ENCODE data around the gene MCOLN2.

MCOLN2 gene

DNA sequence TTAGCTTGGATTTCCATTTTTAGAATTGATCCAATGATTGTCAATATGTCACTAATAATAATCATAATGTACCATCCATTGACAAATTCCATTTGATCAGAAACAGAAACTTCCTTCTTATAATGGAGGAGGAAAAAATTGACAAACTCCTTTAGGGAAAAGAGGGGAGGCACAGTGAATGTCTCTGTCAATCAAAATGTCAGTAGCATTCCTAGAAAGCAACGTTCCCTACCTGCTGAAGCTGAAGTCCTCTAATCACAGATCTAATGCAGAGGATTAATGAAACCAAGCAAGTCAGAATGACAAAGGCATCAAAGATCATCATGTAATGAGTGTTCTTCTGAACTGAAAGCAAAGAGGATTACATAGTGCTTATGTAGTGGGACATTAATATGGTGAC is 29.0 kb upstream of the MCOLN2 start:
- TF ChIP-seq, protein P1, sequence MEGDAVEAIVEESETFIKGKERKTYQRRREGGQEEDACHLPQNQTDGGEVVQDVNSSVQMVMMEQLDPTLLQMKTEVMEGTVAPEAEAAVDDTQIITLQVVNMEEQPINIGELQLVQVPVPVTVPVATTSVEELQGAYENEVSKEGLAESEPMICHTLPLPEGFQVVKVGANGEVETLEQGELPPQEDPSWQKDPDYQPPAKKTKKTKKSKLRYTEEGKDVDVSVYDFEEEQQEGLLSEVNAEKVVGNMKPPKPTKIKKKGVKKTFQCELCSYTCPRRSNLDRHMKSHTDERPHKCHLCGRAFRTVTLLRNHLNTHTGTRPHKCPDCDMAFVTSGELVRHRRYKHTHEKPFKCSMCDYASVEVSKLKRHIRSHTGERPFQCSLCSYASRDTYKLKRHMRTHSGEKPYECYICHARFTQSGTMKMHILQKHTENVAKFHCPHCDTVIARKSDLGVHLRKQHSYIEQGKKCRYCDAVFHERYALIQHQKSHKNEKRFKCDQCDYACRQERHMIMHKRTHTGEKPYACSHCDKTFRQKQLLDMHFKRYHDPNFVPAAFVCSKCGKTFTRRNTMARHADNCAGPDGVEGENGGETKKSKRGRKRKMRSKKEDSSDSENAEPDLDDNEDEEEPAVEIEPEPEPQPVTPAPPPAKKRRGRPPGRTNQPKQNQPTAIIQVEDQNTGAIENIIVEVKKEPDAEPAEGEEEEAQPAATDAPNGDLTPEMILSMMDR (IDR thresholded peaks at IDR 0.05) = no peak

DNA sequence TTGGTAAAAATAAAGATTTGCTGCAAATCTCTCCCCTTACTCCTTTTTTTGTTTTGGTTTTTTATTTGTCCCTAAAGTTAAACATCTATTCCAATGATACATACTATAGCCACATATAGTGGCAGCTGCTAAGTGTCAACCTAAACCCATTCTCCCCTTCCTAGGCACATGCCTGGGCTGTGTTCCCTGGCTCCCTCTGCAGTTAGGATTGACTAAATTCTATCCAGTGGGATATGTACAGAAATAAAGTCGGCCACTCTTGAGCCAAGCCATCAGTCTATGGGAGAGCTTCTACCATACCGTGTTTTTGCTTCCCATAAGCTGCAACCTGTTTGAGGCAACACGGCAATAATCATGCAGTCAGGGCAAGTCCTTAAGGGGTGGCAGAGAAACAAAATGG is 27.8 kb upstream of the MCOLN2 start:
- TF ChIP-seq, protein P1 (IDR thresholded peaks at IDR 0.05) = no peak

DNA sequence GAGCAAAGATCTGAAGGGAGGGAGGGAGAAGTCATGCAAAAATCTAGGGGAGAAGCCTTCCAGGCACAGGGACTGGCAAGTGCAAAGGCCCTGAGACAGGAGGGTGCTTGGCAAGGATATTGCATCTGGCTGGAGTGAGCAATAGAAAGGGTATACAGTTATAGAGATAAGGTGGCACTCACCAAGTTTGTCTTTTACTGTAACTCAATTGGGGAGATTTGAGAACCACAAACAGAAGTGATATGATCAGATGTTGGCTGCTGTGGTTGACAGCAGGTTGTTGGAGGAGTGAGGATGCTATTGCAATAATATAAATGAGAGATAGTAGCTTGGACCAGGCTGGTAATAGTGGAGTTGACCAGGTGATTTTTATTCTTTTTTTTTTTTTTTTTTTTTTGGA is 25.8 kb upstream of the MCOLN2 start:
- TF ChIP-seq, protein P1 (IDR thresholded peaks at IDR 0.05) = no peak

DNA sequence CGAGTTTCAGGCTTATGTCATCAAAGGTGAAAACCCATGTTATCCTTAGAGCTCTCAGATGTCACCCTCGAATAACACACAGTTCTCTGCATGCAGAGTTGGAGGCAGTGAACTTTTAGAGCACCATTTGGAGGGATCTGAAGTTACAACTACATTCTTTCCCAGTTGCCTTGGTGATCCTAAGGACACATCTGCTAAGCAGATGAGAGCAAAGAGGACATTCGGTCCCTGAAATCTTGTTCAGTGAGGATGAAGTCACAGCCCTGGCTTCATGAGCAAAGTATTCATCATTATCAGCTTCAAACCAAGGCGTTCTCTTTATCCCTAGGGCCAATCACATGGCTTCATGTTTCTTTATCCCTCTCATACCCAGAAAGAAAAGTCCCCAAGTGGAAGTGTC is 23.1 kb upstream of the MCOLN2 start:
- TF ChIP-seq, protein P1 (IDR thresholded peaks at IDR 0.05) = no peak

DNA sequence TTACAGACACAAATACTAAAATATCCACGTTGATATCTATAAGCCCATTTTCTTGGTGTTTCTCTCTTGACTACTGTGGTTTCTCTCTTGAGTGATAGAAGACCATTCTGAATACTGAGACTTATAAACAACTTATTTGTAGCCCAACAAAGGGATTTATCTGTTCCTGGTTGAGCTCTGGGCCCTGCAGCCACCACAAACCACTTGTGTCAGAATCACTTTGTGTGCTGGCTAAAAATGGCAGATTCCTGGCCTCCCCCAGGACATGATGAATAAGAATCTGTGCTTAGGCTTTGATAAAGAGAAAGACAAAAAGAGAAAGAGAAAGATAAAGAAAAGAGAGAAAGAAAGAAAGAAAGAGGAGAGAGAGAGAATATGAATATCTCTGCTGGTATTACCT is 18.9 kb upstream of the MCOLN2 start:
- TF ChIP-seq, protein P1 (IDR thresholded peaks at IDR 0.05) = no peak

DNA sequence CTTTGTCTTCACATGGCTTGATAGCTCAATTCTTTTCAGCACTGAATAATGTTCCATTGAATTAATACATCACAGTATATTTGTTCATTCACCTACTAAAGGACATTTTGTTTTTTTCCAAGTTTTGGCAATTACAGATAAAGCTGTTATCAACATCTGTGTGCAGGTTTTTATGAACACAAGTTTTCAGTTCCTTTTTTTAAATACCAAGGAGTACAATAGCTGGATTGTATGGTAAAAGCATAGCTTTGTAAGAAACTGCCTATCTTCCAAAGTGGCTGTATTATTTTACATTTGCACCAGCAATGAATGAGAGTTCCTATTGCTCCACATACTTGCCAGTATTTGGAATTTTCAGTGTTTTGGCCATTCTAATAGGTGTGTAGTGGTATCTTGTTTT is 4.8 kb upstream of the MCOLN2 start:
- TF ChIP-seq, protein P1 (IDR thresholded peaks at IDR 0.05) = no peak

DNA sequence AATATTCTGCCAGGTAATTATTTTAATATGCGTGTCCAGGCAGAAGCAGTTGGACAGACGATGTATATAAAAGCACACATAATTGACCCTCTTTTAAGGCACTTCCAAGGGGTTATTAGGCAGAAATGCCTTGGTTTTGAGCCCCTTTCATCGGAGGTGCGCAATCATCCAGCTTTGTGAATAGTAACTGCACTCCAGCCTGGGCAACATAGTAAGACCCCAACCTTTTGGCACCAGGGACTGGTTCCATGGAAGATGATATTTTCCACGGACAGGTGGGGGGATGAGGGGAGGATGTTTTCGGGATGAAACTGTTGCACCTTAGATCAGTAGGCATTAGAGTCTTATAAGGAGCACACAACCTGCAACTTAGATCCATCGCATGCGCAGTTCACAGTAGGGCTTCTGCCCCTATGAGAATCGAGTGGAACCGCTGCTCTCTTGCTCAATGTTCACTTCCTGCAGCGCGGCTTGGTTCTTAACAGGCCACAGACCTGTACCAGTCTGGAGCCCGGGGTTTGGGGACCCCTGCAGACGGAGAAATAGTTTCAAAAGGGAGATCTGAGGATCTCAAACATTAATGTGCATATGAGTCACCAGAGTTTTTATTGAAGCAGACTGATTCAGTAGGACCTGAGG is 1.8 kb upstream of the MCOLN2 start:
- TF ChIP-seq, protein P1 (IDR thresholded peaks at IDR 0.05) = no peak
